HG03025 (cell line): ENCODE data around the gene IL17F.
"Not testable (repeated sequence)": the region's sequence is repeated elsewhere in the genome, so short reads cannot be mapped to it uniquely, and the experiment has no call there.

ENCODE experiments used
- ATAC-seq: cut with Tn5 transposase; IDR thresholded peaks from one replicate; pipeline ENCODE4 v1.9.1; 2021; ENCODE audit warnings: mild to moderate bottlenecking, moderate library complexity; ENCODE audit not compliant: unreplicated experiment, low FRiP score

The IL17F gene

DNA sequence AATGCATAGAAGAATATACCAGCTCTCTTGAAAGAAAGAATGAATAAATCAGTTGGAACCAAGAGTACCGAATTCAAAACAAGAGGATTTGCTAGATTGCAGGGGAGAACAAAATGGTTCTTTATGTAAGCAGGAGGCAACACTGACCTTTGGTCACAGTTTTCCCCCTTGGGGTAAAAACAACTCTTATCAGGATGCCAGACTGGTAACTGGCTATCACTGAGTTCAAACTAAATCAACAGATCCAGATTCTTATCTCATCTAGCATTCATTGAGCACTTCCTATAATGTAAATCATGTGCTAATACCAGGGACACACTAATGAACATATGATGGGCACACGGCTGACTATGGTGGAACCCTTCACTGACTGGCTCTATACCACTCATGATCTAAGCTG lies 4.8 kb upstream of the IL17F start:
- no peak for ATAC-seq

DNA sequence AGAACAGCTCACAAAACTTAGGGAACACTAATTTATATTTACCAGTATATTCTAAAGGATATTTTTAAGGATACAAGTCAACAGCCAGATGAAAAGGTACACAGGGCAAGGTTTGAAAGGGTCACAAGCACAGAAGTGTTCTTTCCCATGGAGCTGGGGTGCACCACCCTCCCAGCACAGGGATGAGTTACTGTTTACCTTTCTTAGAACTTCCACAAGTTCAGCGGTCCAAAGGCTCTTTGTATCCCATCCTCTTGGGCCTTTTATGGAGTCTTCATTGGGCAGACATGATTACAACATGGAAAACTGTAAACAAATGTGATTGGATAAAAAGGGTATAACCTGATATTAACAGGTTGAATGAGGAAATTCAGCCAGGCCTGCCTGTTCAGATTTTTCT lies 1.1 kb upstream of the IL17F start:
- no peak for ATAC-seq

DNA sequence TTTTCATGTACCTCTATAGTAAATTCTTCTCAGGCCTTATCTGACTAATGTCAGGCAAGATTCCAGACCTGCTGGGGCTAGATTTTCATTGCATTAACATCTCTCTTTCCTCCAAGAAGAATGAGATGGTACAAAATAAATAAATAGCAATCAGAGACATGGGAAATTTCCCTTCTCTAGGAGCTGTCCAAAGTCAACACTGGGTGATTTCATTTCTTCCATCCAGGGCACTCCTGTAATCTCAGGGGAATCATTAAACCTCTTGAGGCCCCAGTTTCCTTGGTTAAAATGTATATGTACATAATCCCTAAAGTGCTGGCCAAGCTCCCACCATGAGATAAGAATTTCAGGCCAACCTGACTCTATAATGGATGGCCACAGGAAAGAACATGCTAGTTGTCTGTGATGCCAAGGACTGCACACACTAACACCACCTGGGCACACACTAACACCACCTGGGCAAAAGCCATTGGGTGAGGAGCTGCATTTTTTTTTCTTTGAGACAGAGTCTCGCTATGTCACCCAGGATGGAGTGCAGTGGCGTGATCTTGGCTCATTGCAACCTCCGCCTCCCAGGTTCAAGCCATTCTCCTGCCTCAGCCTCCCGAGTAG lies 912 bp downstream of the IL17F start:
- ATAC-seq = no peak

DNA sequence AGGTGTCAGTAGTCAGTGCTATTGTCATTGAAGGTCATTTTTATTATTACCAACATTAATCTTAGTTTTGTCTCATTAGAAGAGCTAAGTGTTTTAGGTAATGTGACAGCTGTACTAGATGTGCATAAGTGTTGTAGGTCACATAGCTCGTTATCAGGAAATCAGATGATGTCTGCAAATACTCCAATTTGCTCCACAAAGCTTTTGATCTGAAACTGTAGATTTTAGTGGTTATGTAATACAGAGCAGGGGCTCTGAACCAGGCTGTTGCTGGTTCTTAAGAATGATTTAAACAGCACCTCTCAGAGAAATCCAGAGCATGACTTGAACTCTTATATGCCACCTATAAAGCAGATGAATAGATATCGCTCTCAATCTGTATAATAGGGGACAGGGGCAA lies 2.5 kb downstream of the IL17F start:
- no peak for ATAC-seq

DNA sequence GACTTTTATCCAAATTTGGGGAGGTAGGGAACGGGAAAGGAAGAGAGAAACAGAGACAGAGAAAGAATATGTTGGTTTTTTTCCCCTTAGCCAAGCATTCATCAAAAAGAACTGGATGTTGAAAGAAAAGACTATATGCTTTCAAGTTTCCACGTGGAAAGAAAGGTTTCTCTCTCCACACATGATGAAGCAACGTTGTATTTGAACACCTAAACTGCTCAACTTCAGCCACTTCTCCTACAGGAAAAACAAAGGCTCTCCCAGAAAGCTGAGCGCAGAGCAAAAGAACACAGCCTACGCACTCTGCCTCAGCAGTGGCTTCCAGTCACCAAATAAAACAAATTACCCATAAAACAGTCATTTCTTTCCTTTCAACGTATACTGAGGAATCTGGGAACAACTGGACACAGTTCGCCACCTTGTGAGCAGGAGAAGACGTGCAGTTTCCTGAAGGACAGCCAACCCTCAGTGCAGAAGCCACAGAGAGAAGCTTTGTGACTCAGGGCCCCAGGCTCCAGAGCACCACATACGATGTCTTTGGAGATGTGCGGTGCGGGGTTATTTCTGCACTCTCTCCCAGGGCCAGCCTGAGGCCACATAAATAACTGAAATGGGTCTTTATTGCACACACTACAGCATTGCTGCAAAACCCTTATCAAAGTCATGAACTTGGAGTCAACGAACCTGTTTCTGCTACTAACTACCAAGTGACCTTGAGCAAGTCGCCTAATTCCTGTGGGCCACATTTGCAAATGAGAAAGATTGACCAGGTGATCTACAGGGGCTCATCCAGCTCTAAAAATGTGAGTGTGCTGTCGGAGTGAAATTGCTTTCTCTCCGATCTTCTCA lies 10.1 kb downstream of the IL17F start:
- ATAC-seq = peak; percentile 66

DNA sequence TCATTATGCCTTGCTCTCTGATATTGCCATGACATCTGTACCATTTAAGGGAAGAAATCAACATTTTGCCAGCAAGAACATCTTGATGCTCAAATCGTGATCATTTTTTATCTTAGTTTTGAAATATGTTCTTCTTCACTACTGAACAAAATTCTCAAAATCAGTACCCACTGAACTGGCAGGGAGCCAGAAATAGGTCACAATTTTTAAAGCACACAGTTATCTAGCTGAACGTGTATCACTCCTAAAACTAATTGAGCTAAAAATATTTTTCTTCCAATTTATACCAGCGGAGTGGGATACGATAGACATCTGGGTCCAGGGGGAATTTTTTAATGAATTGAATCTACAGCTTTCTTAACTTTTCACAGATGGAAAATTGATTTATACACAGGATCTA lies 11.3 kb downstream of the IL17F start:
- no peak for ATAC-seq

DNA sequence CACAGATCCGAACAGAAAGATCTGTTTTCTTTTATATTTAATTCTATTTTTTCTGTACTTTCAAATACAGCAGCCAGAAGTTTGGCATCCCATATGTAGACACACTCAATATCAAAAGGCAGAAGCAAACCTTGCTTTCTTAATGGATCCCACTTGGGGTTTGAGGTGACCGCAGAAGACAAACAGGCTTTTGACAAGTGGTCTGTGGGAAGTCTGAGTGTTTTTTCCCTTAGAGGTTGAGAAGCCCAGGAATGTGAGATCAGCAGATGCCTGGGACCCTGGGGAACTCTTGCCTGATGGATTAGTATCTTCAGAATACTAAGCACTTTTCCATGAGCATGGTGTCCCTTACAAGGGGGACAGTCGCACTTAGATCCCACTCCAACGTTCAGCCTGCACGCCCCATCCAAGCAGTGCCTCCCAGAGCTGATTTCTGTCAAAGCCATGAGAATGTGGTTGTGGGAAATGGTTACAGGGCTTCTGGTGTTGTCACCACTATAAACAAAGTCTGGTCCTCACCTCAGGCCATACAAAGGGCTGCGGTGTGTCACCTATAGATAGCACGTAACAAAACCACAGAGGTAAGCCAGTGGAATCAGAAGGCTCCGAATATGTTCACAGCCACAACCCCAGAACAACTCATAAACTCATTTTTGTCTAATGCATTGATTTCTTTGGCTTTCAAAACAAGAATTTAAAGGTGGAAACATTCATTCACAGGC lies 12.7 kb downstream of the IL17F start:
- ATAC-seq = no peak

DNA sequence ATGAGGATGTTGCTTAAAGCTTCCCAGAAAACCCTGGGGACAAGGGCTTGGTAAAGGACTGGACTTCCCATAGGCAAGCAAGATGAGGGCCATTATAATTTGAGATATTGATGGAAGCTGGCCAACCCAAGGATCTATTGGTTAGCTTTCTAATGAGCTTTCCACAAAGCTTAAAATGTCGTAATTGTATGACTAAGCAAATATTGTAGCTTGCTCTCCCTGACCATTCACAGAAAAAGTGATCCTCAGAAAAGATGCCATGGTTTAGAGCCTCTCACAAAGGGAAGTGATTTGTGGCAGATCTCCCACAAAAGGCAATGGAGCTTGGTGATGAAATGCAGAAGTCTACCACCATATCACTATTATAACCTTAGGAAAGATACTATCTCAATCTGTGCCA lies 13.6 kb downstream of the IL17F start:
- ATAC-seq = no peak

DNA sequence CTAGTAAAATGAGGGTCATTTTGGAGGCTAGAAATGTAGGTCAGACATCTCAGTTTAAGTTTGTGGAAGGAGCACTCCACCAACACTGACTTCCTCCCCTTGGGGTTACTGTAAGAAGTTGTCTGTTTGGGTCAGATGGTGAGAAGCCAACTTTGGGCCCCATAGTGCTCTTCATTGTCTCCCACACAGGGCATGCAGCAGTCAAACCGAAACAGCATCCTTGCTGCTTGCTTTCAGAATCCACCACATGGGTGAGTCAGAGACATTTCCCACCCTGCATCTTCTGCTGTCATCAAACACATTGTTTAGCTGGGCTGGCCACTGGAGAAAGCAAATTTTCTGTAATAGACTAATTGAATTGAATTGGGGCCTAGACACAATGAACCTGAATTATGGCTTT lies 16.8 kb downstream of the IL17F start:
- ATAC-seq = peak; percentile 100

DNA sequence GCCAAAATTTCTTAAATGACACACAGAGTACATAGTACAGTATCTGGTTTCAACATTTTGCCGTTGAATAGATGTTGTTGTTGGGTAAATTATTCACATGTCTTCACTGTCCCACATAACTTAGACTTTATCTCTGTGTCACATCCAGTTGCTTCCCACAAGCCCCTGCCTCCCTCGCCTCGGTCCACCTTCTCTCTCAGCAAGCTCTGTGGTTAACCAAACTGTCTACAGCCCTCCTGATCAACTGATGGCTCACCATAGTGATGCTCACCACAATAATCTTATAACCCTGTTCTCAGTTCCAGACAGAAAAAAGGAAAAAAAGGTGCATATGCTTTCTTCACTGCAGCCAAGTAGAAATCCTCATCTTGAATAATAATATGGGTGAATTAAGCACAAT lies 23.0 kb downstream of the IL17F start:
- peak; percentile 64 for ATAC-seq

DNA sequence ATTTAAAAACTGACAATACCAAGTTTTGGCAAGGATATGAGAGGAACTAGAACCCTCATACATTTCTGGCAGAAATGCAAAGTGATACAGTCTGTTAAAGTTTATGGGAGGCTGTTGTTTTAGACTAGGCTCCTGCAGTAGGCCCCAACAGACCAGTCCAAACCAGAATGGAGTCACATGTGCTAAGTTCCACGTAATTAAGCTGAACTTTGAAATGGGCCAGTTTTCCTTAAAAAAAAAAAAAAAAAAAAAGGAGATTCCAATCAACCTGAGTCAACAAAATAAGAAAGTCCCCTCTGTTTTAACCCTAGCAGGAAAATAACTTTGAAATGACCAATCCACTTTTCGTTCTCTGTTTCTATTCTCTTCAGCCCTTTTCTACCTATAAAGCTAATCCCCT lies 26.5 kb downstream of the IL17F start:
- no peak for ATAC-seq

DNA sequence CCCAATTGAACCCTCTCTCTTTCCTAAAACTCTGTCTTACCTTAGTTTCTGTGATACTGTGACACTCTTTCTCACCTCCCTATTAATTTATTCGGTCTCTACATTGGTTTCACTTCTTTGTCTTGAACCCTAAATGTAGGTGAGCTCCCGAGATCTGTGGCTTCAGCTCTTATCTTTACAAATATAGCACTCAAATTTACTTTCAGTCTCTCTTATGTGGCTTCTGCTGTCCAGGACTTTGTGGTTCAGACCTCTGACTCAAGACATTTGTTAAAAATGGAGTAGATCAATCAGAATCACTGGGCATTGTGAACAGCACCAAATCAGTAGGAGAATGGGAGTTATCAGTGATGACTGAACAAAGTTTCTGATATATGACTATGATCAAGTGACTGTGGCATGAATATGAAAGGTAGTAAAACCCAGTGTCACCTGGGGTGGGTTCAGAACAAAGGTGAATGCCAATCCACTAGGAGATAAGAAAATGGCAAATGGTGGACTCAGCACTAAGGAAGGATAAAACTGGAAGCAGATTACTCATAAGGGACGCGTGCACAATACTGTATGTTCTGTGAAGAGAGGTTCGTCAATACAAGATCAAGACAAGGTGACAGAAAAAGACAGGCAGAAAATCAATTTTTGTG lies 27.2 kb downstream of the IL17F start:
- no peak for ATAC-seq

DNA sequence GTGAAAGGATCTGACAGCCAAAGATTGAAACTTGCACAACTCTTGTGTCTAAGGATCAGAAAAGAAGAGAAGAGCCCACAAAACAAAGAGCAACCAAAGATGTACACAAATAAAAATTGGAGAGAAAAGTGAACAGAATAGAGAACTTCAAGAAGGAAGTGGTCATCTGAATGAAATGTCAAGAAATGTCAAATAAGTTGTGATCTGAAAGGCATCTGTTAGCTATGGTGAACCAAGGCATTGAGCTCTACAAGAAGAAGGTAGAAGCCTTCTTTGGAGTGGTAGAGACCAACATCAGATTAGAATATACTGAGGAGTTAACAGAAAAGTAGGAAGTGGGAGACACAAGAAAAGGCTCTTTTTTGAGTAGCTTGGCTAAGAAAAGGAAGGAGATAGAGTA lies 28.5 kb downstream of the IL17F start:
- no peak for ATAC-seq

DNA sequence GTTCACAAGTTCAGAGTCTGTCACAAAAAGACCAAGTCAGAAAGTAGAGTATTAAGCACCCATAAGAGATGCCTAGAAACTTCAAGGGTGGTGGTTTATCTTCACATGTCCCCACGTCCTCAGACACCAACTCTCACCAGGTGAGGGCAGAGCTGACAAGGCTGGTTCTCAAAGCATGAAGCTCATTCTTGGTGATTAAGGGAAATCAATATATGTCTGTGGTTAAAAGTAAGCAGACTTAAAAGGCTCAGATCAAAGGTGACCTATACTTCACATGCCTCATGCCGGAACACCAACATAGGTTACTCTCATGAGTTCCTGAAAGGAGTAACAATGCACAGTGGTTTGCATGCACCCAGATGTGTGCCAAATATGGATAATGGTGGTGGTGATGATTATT lies 31.2 kb downstream of the IL17F start:
- ATAC-seq = no peak

DNA sequence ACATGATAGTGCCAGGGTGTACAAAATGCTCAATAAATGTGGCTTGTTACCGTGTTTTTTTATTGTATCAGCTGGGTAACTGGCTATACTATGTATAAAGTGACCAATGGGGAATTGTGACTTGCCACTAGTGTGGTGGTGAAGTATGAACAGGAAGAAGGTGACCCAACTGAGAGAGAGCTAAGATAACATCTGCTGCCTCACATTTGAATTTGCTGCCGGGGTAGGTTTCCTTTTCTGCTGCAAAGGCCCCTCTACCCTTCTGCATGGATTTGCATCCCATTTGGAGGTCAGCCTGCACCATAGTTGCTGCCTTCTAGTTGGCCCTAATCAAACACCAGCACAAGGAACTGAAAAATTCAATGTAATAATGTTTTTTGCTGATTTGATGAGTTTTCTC lies 34.1 kb downstream of the IL17F start:
- peak; percentile 87 for ATAC-seq

DNA sequence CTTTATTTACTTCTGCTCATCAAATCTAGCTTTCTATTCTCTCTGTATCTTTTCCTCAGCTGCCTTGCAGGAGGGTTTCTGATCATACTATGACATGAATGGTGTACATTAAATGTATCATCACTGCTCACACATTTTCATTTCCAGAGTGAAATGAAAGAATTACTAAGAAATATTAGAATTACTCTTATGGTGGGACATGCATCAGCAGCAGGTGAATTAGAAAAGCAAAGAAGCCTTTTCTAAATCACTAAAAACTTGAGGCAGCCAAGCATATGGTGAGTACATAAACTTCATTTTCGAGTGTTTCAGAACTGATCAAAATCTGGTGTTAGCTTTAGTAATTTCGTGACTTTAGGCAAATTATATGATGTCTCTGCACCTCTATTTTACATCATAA lies 34.5 kb downstream of the IL17F start:
- ATAC-seq = peak; percentile 38

DNA sequence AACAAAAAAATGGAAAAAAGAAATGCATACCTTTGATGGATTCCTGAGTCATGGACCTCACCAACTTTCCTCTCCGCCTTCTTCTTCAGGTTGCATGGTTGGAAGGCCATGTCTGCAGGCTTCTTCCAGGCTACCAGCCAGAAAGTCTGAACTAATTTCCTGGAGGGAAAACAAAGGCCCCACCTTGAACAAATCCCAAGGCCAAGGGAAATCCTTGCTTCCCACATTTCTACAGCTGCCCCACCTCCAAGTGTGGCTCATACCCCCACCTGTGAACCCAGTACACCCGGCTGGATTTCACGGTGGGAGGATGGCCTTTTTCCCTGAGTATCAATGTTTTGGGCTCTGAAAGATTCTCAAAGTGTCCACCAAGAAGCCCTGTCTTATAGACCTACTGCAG lies 35.7 kb downstream of the IL17F start:
- ATAC-seq = no peak

DNA sequence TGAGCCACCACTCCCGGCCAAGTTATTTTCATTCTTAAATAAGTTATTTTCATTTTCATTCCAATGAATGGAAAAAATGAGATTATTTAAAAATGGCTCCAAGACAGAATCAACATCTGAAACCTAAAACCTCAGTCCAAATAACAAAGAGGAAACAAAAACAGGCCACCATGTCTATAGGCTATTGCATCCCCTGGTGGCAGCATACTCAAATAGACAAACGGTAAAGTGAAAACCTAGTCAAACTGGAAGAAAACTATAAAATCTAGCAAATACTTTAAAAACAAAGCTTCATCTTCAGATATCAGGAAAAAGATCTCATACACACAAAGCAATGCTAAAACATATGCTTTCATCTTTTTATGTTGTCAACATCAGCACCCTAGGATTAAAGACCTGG lies 37.2 kb downstream of the IL17F start:
- no peak for ATAC-seq

DNA sequence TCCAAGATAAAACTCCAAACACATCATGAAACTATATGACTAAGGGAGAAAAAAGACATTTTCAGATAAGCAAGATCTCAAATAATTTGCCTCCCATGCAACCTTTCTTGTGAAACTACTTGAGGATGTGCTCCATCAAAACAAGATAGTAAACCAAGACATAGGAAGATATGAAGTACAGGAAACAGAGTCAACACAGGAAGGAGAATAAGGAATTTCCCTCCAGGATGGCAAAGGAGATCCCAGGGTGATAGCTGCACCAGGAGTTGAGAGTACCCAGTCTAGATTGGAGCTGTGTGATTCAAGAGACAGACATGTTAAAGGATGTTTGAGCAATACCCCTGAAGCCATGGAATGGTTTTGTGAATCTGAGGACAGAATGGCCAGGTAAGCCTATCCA lies 42.8 kb downstream of the IL17F start:
- no peak for ATAC-seq

DNA sequence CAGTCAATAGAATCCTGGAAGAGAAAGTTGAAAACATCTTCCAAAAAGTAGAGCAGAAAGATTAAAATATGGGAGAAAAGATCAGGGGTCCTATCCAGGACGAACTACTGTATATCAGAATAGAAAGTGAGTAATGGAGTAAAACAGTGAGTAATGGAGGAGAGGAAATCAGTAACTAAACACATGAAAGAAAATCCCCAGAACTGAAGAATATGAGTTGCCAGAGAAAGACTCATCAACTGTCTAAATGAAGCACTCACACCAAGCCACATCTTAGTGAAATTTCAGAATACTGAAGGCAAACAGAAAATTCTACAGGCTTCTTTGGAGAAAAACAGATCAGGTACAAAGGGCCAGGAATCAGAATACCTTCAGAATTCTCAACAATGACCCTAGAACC lies 43.3 kb downstream of the IL17F start:
- ATAC-seq = no peak

DNA sequence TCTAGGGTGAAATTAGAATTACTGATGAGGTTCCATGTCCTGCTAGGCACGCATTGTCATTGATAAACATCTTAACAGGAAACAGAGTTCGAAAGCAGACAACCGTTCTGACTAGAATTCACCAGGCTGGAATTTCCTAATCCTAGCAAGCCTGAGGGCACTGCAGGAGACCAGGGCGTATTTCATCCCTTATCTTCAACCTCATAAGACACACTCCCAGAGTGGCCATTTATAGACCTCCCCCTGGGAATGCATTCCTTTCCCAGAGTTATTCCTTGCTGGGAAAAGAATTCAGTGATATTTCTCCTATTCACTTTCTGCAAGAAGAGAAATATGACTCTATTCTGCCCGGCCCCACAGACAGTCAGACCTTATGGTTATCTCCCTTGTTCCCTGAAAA lies 44.2 kb downstream of the IL17F start:
- ATAC-seq = not testable (repeated sequence)
